Measurements from ENCODE around the gene COL23A1.

DNA sequence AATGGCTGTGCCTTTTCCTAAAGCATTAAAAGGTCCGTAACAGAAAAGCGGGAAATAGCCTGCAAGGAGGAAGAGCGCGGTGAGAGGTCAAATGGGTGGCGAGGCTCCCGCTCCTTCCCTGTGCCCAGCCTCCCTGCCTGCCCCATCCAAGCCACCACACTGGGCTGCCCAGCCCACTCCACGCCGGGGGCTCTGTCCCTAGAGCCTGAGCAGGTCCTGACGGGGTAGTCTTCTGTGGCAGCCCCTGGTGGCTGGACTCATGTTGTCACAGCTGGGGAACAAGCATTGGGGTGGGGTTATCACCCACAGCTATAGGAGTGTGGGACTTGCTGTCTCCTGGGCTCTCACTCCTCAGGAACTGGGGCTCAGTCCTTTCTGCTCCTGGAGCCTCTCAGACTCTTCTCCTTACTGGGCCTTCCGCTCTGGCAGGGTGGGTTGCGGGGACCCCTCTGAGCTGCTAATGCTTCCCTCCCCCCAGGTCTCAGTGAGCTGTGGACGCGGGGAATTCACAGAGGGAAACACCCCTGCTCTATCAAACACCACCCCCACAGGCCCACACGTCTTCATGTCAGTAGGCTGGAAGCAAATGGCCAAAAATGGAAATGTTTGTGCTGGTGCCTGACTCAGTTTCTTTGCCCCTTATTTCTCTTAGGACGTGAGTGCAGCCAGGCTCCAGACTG lies 205.2 kb downstream of the COL23A1 start:
- TF ChIP-seq, protein P1, sequence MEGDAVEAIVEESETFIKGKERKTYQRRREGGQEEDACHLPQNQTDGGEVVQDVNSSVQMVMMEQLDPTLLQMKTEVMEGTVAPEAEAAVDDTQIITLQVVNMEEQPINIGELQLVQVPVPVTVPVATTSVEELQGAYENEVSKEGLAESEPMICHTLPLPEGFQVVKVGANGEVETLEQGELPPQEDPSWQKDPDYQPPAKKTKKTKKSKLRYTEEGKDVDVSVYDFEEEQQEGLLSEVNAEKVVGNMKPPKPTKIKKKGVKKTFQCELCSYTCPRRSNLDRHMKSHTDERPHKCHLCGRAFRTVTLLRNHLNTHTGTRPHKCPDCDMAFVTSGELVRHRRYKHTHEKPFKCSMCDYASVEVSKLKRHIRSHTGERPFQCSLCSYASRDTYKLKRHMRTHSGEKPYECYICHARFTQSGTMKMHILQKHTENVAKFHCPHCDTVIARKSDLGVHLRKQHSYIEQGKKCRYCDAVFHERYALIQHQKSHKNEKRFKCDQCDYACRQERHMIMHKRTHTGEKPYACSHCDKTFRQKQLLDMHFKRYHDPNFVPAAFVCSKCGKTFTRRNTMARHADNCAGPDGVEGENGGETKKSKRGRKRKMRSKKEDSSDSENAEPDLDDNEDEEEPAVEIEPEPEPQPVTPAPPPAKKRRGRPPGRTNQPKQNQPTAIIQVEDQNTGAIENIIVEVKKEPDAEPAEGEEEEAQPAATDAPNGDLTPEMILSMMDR (IDR thresholded peaks at IDR 0.05; ENCODE audit: low read length), result no peak
- no peak for TF ChIP-seq EZH2 (optimal IDR thresholded peaks at IDR 0.05; ENCODE audit: low read depth, low read length)

All from MM.1S (cell line).